Activated T-cell treated with anti-CD3 and anti-CD28 coated beads for 48 hours (primary cell): ENCODE measurements around the gene ABCA13.
"Not testable (repeated sequence)": the region's sequence is repeated elsewhere in the genome, so short reads cannot be mapped to it uniquely, and the experiment has no call there.

Experiments used
- DNase-seq: peaks from one replicate; pipeline ENCODE4 v3.0.0-alpha.2; 2020; ENCODE audit warnings: low read depth

The ABCA13 gene

GRCh38 chr7:48171202-48171601 lies at the start of gene ABCA13:
ABCA13 (plus strand) TSS chr7:48171458; CDS start chr7:48171484, 26 bp downstream.
- DNase-seq, result no peak

GRCh38 chr7:48126037-48126436 lies 45.2 kb upstream of the ABCA13 start:
- no peak for DNase-seq

- DNase-seq, result no peak
Measured at GRCh38 chr7:48130658-48131108, 40.6 kb upstream of the ABCA13 start.

GRCh38 chr7:48132792-48133191 lies 38.5 kb upstream of the ABCA13 start:
- DNase-seq, result no peak

- DNase-seq, result no peak
Measured at GRCh38 chr7:48139459-48139858, 31.8 kb upstream of the ABCA13 start.

GRCh38 chr7:48140001-48140681 lies 31.1 kb upstream of the ABCA13 start:
- DNase-seq, result no peak

- DNase-seq, result no peak
Measured at GRCh38 chr7:48141521-48141920, 29.7 kb upstream of the ABCA13 start.

GRCh38 chr7:48144291-48144768 lies 26.9 kb upstream of the ABCA13 start:
- DNase-seq, result no peak

- no peak for DNase-seq
Measured at GRCh38 chr7:48147078-48147591, 24.1 kb upstream of the ABCA13 start.

- DNase-seq, result not testable (repeated sequence)
Measured at GRCh38 chr7:48147690-48148089, 23.6 kb upstream of the ABCA13 start.

GRCh38 chr7:48148311-48148710 lies 22.9 kb upstream of the ABCA13 start:
- DNase-seq, result no peak

- DNase-seq, result no peak
Measured at GRCh38 chr7:48149058-48149457, 22.2 kb upstream of the ABCA13 start.

GRCh38 chr7:48150086-48150485 lies 21.2 kb upstream of the ABCA13 start:
- DNase-seq, result no peak

GRCh38 chr7:48154792-48155413 lies 16.4 kb upstream of the ABCA13 start:
- DNase-seq, result no peak

GRCh38 chr7:48158404-48158803 lies 12.9 kb upstream of the ABCA13 start:
- no peak for DNase-seq

GRCh38 chr7:48161407-48162125 lies 9.7 kb upstream of the ABCA13 start:
- DNase-seq, result no peak

GRCh38 chr7:48165157-48165556 lies 6.1 kb upstream of the ABCA13 start:
- DNase-seq, result no peak

GRCh38 chr7:48168159-48168558 lies 3.1 kb upstream of the ABCA13 start:
- no peak for DNase-seq

- DNase-seq, result no peak
Measured at GRCh38 chr7:48170506-48170905, 752 bp upstream of the ABCA13 start.

- DNase-seq, result no peak
Measured at GRCh38 chr7:48173313-48173712, 2.1 kb downstream of the ABCA13 start.

- DNase-seq, result no peak
Measured at GRCh38 chr7:48173756-48174382, 2.6 kb downstream of the ABCA13 start.

- DNase-seq, result no peak
Measured at GRCh38 chr7:48175019-48175418, 3.8 kb downstream of the ABCA13 start.
